Vagina (tissue), 2 donors: Measurements from ENCODE around the gene SCN9A.

ENCODE experiments used
- POLR2A ChIP-seq, 2 donors: fragments of 450-650 bp; IDR thresholded peaks; one replicate each; pipeline ENCODE4 v1.6.1; 2017; ENCODE audit warnings: antibody characterized with exemption in 2 of 2, mild to moderate bottlenecking in 2 of 2, moderate library complexity in 2 of 2
- POLR2AphosphoS5 ChIP-seq, 2 donors: sonication (generic); formaldehyde crosslinking; IDR thresholded peaks; one replicate each; pipeline ENCODE4 v1.9.0; 2017; ENCODE audit warnings: antibody characterized with exemption in 2 of 2, mild to moderate bottlenecking in 2 of 2, low read depth in 1 of 2; ENCODE audit not compliant: insufficient read depth in 1 of 2
- TF ChIP-seq, protein P1 (sequence below), 3 experiments: fragments of 450-650 bp in 2 of 3; fragments of 200-600 bp in 1 of 3; sonication (generic) in 1 of 3; IDR thresholded peaks; one replicate each; pipeline ENCODE4 v1.5.1; 2017 to 2019; ENCODE audit warnings: antibody characterized with exemption in 3 of 3, mild to moderate bottlenecking in 2 of 3, moderate library complexity in 2 of 3

DNA sequence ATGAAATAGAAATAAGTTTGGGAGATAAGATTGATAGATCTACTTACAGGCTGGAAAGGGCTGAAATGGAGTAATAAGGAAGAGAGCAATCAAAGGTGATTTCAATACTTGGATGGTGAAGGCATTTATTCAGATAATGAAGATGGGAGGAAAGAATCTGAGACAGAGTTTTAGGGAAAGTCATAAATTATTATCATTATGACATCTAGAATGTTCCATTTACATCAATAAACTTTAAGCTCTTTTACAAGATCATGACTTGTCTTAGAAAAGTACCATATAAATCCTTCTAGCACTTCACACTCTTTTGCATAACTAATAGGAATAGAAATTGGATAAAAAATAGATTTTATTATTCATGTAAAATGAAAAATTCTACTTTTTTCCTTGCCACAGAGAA, 2.2 kb downstream of the SCN9A start:
- no peak for TF ChIP-seq POLR2AphosphoS5 (IDR thresholded peaks at IDR 0.05; ENCODE audit: insufficient read depth in 1 of 2, low read depth in 1 of 2)
- no peak for TF ChIP-seq POLR2A (IDR thresholded peaks at IDR 0.05)
- TF ChIP-seq, protein P1, sequence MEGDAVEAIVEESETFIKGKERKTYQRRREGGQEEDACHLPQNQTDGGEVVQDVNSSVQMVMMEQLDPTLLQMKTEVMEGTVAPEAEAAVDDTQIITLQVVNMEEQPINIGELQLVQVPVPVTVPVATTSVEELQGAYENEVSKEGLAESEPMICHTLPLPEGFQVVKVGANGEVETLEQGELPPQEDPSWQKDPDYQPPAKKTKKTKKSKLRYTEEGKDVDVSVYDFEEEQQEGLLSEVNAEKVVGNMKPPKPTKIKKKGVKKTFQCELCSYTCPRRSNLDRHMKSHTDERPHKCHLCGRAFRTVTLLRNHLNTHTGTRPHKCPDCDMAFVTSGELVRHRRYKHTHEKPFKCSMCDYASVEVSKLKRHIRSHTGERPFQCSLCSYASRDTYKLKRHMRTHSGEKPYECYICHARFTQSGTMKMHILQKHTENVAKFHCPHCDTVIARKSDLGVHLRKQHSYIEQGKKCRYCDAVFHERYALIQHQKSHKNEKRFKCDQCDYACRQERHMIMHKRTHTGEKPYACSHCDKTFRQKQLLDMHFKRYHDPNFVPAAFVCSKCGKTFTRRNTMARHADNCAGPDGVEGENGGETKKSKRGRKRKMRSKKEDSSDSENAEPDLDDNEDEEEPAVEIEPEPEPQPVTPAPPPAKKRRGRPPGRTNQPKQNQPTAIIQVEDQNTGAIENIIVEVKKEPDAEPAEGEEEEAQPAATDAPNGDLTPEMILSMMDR (IDR thresholded peaks at IDR 0.05) = no peak
